Esophagus squamous epithelium (tissue), 4 donors: Measurements from ENCODE around the gene ITPR3.

Experiments
- POLR2A ChIP-seq, 4 donors: fragments of 450-650 bp; IDR thresholded peaks; one replicate each; pipeline ENCODE4 v1.6.1; 2017; ENCODE audit warnings: antibody characterized with exemption in 4 of 4, mild to moderate bottlenecking in 4 of 4, moderate library complexity in 3 of 4
- TF ChIP-seq, protein P1 (sequence below), 6 experiments: fragments of 450-650 bp in 4 of 6; fragments of 200-600 bp in 2 of 6; sonication (generic) in 2 of 6; IDR thresholded peaks; one replicate each; pipeline ENCODE4 v1.5.1; 2016 to 2019; ENCODE audit warnings: antibody characterized with exemption in 6 of 6, mild to moderate bottlenecking in 4 of 6, moderate library complexity in 4 of 6

DNA sequence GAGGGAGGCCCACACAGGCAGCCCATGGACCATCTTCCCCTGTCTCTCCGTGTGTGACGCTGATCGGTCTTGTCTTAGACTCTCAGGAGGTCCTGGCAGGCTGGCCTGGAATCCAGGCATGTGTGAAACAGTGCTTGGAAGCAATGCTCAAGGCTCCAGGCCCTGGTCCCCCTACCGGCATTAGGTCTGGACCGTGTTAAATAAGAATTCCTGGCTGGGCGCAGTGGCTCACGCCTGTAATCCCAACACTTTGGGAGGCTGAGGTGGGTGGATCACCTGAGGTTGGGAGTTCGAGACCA lies 112.5 kb downstream of the ITPR3 start:
- TF ChIP-seq POLR2A (IDR thresholded peaks at IDR 0.05) = no peak
- TF ChIP-seq, protein P1, sequence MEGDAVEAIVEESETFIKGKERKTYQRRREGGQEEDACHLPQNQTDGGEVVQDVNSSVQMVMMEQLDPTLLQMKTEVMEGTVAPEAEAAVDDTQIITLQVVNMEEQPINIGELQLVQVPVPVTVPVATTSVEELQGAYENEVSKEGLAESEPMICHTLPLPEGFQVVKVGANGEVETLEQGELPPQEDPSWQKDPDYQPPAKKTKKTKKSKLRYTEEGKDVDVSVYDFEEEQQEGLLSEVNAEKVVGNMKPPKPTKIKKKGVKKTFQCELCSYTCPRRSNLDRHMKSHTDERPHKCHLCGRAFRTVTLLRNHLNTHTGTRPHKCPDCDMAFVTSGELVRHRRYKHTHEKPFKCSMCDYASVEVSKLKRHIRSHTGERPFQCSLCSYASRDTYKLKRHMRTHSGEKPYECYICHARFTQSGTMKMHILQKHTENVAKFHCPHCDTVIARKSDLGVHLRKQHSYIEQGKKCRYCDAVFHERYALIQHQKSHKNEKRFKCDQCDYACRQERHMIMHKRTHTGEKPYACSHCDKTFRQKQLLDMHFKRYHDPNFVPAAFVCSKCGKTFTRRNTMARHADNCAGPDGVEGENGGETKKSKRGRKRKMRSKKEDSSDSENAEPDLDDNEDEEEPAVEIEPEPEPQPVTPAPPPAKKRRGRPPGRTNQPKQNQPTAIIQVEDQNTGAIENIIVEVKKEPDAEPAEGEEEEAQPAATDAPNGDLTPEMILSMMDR (IDR thresholded peaks at IDR 0.05) = no peak
